Skeletal muscle cell (primary cell): Measurements from ENCODE around the gene MTA1.
A peak's percentile ranks its signal among the peaks of the same experiment; 100 is the strongest.

Experiments used
- DNase-seq: peaks from one replicate; pipeline ENCODE4 v3.0.0-alpha.2; 2010; ENCODE audit warnings: low read depth
- H3K4me3 ChIP-seq: 2 replicates; pipeline ENCODE4 v1.5.1; 2011; ENCODE audit warnings: low read depth, mild to moderate bottlenecking, control low read depth, low read length, moderate library complexity

The MTA1 gene

GRCh38 chr14:105481886-105482457 lies 62.3 kb downstream of the MTA1 start:
- peak; percentile 84 for DNase-seq
- H3K4me3 ChIP-seq: peak overlapping the region; percentile 44

- no peak overlapping the region for H3K4me3 ChIP-seq
- no peak for DNase-seq
Measured at GRCh38 chr14:105482486-105483110, 63.0 kb downstream of the MTA1 start.

GRCh38 chr14:105483300-105484068 lies 63.9 kb downstream of the MTA1 start:
- no peak overlapping the region for H3K4me3 ChIP-seq
- no peak for DNase-seq

DNA sequence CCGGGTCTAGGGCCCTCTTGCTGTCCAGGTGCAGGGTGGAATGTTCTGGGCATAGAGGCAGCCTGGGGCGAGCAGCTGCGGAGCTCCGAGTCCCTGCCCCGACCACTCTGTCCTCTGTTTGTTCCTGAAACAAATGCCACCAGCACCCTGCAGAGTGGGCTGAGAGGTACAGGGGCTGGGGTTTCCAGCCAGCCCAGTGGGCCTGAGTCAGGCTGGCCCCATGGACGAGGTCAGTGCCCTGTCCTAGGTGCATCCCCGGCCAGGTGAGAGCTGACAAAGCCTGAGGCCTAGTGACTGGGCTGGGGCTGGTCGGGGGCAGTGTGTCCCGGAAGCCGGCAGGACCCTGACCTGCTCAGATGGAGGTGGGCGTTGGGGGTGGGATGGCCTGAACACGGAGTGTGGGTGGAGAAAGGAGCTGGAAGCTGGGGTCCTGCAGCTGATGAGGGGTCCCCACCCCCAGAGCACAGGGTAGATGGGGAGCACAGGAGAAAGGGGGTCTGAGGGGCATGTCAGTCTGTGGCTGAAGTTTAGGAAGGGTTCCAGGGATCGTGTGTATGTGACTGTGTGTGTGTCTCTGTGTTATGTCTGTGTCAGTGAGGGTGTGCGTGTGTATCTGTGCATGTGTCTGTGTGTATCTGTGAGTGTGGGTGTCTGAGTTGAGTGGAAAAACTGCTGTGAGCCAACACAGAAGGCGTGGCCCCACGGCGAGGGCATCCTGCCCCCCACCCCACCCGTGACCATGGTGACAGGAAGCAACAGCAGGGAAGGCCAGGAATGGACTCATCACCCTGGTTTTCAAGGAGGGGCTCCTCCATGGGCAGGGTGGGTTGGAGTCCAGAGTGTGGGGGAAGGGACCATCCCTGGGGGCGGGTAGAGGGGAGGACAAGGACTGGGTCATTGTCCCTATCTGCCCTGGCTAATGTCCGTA lies 64.7 kb downstream of the MTA1 start:
- no peak for DNase-seq
- no peak overlapping the region for H3K4me3 ChIP-seq

- DNase-seq: no peak
- no peak overlapping the region for H3K4me3 ChIP-seq
Measured at GRCh38 chr14:105484997-105485393, 65.4 kb downstream of the MTA1 start.

DNA sequence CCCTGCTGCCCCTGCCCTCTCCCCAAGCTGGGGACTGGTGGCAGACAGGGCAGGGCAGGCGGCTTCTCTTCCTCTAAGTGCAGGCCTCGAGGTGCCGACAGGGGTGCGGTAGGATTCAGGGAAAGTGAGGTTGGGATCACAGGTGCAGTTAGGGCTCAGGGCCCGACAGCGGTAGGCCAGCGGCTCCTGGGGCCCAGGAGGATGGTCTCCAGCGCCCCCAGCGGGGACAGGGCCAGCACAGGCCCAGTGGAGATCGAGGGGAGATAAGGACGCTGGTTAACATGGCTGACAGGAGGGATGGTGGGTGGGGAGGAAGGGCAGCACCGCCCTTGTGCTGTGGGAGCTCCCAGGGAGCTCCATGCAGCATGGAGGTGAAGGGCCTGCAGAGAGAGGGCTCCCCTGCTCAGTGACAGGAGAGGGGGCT lies 66.1 kb downstream of the MTA1 start:
- H3K4me3 ChIP-seq: no peak overlapping the region
- DNase-seq: no peak

DNA sequence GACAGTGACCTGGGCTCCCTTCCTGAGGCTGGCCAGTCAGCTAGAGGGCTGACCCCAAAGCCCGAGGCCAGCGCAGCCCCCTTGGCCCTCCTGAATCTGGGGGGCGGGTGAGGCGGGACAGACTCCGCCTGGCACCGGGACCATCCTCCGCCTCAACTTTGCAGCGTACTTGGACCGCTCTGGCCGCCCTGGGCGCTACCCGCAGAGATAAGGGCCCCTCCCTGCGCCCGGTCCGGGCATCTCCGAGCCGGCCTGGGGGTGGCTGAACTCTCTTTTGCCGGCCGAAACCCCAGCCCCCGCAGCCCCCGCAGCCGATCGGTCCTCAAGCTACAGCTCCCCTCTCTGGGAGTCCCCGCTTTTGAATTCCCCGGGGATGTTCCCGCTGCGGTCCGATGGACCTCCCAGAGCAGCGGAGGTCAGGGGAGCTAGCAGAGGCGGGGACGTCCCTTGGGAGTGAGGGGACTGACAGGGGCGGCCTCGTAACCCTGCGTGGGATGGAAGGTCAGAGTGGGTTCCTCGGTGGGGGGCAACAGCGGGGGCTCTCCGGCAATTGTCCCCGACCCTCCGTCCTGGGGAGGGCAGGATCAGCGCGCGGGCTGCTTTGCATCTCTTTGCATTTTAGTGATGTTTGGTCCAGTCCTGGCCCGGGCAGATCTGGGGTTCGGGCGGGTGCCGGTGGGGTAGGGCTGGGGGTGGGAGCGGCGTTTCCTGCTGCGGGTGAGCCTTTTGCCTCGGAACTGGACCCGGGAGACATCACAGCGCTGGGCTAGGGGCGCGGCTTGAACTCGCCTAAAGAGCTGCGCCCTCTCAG lies 66.7 kb downstream of the MTA1 start, which contains the start of gene CRIP1:
Gene CRIP1 (plus strand): TSS at position 724 of the 811 bp plus-strand sequence. CDS start 374 bp downstream, outside the sequence.
- H3K4me3 ChIP-seq: peak within 1 kb of the TSS; percentile 26
- DNase-seq: no peak

DNA sequence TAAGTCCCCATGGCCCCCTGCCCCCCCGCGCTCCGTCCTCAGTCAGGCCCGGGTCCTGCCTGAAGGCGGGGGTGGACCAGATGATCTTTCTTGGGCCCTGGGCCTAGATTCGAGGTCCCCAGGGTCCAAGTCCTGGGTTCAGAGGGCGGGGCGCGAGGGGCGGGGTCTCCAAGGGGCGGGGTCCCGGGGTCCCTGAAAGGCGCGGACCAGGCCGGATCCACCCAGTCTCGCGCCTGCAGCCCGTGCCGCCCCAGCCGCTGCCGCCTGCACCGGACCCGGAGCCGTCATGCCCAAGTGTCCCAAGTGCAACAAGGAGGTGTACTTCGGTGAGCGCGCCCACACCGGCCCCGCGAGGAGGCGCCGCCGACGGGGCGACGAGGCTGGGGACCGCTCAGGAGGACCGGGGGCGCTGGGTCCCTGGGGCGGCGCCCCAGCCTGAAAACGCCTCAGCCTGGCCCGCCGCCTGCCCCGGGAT lies 67.4 kb downstream of the MTA1 start:
- no peak for DNase-seq

GRCh38 chr14:105487449-105487985 lies 67.9 kb downstream of the MTA1 start:
- peak overlapping the region; percentile 26 for H3K4me3 ChIP-seq
- DNase-seq: no peak

More for the DNA sequence above, 67.4 kb downstream of the MTA1 start:
- H3K4me3 ChIP-seq: peak overlapping the region; percentile 26

DNA sequence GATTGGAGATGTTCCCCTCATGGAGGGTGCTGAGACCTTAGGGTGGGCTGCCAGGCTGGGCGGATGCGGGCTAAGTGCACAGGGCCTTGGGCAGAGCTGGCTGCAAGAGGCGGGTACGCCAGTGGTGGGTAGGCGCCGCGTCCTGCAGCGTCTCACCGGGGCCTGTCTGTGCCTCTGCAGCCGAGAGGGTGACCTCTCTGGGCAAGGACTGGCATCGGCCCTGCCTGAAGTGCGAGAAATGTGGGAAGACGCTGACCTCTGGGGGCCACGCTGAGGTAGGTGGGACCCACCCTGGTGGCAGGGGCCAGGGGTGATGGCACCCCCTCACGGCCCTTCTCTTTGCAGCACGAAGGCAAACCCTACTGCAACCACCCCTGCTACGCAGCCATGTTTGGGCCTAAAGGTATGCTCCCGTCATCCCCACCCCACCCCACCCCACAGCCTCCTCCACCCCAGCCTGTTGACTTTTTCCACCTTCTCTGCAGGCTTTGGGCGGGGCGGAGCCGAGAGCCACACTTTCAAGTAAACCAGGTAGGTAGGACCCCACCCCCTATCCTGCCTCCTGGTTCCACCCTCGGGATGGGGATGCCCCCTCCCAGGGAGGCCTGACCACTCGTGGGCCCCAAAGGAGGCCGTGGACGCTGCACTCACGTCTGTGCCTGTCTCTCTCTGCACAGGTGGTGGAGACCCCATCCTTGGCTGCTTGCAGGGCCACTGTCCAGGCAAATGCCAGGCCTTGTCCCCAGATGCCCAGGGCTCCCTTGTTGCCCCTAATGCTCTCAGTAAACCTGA lies 68.6 kb downstream of the MTA1 start:
- DNase-seq: no peak
- H3K4me3 ChIP-seq: no peak overlapping the region

DNA sequence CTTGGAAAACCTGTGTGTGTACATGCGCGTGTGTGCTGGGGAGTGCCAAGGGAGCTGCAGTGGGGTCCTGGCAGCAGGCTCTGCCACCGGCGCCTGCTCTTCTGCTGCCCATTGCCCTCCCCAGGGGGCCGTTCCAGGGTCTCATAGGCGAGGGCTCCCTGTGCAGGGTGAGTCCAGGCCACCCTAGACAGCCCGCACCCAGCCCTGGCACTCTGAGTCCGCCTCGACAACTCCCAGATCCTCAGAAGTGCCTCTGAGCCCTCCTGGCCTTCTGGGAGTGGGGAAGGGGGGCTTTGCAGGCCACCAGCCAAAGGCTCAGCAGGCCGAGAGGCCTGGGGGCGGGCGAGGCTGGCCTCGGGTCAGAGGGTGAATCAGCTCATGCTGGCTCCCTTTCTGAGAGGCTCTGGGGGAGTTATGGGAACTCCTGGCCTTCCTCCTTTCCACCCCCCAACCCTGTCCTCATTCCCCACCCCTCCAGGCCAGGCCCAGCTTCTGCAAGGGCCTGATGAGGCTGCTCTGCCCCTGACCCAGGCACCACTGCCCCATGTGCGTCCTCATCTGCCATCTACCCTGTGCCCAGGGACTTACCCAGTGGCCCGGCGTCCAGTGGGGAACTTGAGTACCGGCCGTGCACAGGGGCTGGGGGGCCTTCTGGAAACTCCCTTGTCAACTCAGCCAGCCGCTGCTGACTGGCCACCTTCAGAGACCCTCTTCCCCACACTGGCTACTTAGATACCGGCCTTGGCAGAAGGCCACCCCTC lies 69.3 kb downstream of the MTA1 start:
- DNase-seq: no peak
- no peak overlapping the region for H3K4me3 ChIP-seq

GRCh38 chr14:105489542-105490266 lies 70.1 kb downstream of the MTA1 start:
- DNase-seq: peak; percentile 43

DNA sequence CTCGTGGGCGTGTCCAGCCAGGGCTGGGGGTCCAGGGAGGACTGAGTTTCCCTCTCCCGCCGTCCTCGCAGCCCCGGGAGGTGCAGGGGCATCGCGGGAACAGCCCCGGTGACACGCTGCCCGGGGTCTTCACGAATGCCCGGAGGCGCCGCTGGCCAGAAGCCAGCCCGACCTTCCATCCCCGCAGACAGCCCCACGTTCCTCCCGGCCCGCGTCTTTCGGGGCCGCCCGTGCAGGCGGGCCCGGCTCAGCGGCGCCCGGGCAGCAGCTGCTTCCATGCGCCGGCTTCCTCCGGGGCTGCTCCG lies 70.6 kb downstream of the MTA1 start:
- peak overlapping the region; percentile 68 for H3K4me3 ChIP-seq
- DNase-seq: no peak

More at GRCh38 chr14:105489542-105490266, 70.1 kb downstream of the MTA1 start:
- H3K4me3 ChIP-seq: peak overlapping the region; percentile 68

GRCh38 chr14:105490572-105491365 lies 71.1 kb downstream of the MTA1 start, which contains the start of gene TEDC1:
TSS of gene TEDC1 (plus strand) at chr14:105491246. CDS start at chr14:105491376, 130 bp downstream.
- DNase-seq: peak; percentile 100

GRCh38 chr14:105491366-105491973 lies 71.8 kb downstream of the MTA1 start:
- H3K4me3 ChIP-seq: peak overlapping the region; percentile 57
- no peak for DNase-seq

More at GRCh38 chr14:105490572-105491365, 71.1 kb downstream of the MTA1 start, which contains the start of gene TEDC1:
- H3K4me3 ChIP-seq: peak within 1 kb of the TSS; percentile 68
